DMS79 (cell line): Measurements from ENCODE around the gene PAFAH1B2.

Experiments used
- DNase-seq: peaks from one replicate; lab custom pipeline; 2025; lab: John Stamatoyannopoulos, UW

PAFAH1B2 gene

DNA sequence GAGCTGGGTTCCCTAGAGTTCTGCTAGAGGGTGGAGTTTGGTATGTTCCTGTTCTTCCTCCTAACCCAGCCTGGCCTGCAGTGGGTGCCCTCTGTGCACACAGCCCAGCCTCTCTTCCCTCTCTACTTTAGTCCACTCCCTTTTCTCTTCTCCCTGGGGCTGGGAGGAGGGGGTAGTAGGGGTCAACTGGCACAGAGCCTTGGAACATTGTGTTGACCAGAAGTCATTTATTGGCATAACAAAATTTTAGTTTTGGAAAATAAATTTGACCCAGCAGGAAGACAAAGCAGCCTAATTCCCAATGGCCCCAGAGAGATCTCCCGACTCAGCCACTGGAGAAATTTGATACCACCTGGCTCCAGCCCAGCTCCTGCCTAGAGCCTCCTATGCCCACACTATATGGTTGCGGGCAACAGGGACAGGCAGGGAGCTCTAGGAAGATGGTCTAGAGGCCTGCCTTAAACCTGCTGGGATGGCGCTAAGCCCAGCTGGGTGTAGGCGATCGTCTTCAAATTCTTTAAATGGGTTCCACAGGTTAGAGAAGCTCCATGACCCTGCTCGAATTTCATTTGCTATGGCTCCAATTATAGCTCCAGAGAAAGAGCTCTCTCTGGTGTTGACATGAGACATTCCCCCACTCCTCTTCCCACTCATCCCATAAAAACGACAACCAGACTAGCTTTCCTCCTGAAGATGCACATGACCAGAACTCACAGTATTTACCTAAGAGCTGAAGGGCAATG is 77.9 kb downstream of the PAFAH1B2 start:
- peak; percentile 79 for DNase-seq

DNA sequence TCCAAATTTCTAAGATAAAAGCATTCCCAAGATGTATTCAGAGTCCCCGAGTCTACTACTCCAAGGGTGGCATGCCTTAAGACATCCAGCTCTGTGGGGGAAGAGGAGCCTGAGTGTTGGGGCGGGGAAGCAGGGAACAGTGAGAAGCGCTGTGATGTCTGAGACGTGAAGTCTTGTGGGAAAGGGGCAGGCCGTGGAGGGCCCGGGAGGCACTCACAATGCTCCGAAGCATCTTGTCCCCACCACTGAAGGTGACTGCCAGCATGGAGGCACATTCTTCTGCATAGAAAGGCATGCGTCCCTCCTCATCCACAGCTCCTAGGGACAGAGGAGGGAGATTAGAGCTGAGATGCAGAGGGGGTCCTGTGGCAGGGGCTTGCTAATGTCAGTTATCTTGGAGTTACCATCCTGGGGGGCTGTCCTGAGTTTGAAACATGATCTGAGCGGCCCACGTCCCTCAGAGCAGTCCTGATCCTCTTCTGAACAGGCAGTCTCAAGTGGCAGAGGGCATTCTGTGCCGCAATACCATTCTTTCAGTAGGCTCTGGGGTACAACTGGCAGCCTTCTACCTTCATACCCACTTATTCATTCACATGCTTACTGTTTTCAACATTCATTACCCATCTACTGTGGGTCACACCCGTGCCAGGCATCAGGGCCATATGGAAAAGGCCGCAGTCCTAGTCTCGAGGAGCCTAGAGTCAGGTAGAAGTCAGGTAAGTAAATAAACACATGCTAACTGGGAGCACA is 79.1 kb downstream of the PAFAH1B2 start:
- no peak for DNase-seq

DNA sequence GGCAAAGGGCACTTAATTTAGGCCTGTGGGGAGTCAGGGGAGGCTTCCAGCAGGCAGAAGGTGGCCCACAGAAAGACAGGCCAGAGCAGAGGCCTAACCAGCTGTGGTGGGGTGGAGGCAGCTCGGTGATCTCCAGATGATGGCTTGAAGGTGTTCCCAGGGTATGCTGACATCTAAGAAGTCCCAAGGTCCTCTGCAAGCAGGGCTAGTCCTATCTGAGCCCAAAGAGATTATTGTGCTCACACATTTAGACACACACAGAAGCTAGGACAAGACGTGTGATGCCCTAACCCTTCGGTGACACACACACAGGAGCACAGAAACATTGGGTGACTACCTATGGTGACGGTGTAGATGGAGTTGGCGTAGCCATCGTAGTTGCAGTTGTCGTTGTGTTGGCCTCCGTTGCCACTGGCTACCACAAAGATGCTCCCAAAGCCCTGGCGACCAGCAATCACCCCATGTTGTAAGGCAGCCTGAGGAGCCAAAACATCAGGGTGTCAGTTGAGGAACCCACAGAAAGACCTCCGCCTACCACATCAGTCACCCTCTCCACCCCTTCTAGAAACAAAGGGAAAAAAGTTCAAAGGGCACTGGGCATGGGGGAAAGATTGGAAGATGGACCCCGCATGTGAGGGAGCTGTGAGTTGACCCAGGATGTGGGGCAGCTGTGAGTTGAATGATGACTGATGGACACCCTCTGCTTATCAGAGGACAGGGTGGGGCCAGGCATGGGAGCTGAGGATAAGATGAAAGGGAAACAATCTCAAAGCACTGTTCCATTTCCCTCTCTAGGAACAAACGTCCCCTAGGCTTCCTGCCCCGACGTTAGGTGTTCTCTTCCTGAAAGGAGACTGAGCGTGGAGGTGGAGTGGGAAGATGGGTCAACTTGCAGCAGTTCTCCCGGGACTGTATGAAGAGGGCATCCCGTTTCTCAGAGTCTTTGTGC is 79.9 kb downstream of the PAFAH1B2 start:
- no peak for DNase-seq

DNA sequence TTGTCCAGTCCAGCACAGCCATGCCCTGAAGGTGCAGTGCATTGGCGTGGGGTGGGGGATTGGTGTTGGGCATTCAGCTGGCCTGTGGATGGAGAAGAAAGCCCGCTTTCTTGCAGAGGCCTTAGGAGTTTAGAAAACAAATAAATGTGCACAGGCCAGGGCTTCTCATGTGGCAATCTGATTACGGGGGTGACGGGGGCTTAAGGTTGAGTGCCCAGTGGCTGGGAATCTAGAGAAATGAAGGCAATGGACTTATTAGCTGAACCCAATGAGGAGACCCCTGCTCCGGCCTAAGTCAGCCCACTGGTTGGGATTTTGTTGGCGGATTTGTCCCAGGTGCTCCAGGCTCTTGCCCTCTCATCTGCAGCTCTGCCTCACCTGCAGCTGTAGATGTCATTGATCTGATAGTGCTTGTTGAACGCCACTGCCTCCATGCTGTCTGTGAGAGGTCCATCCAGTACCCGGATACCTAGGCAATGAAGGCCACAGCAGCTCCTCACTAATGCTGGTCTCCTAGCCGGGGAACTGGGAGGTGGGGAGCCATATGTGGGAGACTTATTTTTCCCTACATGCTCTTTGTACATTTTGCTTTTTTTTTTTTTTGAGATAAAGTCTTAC is 81.6 kb downstream of the PAFAH1B2 start:
- DNase-seq: no peak
